ENCODE data around the gene OLFML2A.

Gene OLFML2A

GRCh38 chr9:124800306-124801259 is 23.6 kb downstream of the OLFML2A start:
- DNase-seq = no peak

- DNase-seq = no peak
Measured at GRCh38 chr9:124801356-124801755, 24.4 kb downstream of the OLFML2A start.

- DNase-seq = no peak
Measured at GRCh38 chr9:124802426-124802825, 25.5 kb downstream of the OLFML2A start.

GRCh38 chr9:124803911-124804310 is 27.0 kb downstream of the OLFML2A start:
- DNase-seq = no peak

- DNase-seq = no peak
Measured at GRCh38 chr9:124805186-124805585, 28.3 kb downstream of the OLFML2A start.

- no peak for DNase-seq
Measured at GRCh38 chr9:124808246-124808956, 31.5 kb downstream of the OLFML2A start.

- no peak for DNase-seq
Measured at GRCh38 chr9:124809211-124809610, 32.3 kb downstream of the OLFML2A start.

- no peak for DNase-seq
Measured at GRCh38 chr9:124809741-124810500, 33.0 kb downstream of the OLFML2A start.

- DNase-seq = no peak
Measured at GRCh38 chr9:124810663-124811355, 33.9 kb downstream of the OLFML2A start.

GRCh38 chr9:124812441-124812876 is 35.5 kb downstream of the OLFML2A start:
- DNase-seq = peak in 1 of 2 experiments; percentile 6

GRCh38 chr9:124813041-124813440 is 36.1 kb downstream of the OLFML2A start:
- no peak for DNase-seq

GRCh38 chr9:124813501-124814163 is 36.7 kb downstream of the OLFML2A start:
- no peak for DNase-seq

GRCh38 chr9:124814164-124814535 is 37.2 kb downstream of the OLFML2A start:
- DNase-seq = no peak

GRCh38 chr9:124815601-124816000 is 38.7 kb downstream of the OLFML2A start:
- no peak for DNase-seq

GRCh38 chr9:124818431-124819281 is 41.7 kb downstream of the OLFML2A start:
- DNase-seq = peak in 1 of 2 experiments; percentile 8

- DNase-seq = no peak
Measured at GRCh38 chr9:124820698-124821623, 44.0 kb downstream of the OLFML2A start.

GRCh38 chr9:124828489-124829333 is 51.8 kb downstream of the OLFML2A start:
- DNase-seq = no peak

- DNase-seq = no peak
Measured at GRCh38 chr9:124829334-124829669, 52.4 kb downstream of the OLFML2A start.

- DNase-seq = no peak
Measured at GRCh38 chr9:124830593-124830992, 53.7 kb downstream of the OLFML2A start.
